Pancreas (tissue), 10 donors: ENCODE data around the gene RPS3A. TPM values are rescaled to one million over a fixed set of nuclear protein-coding genes. Genes with fewer than 3 reads are reported as not detected.
"Not testable (repeated sequence)": the region's sequence is repeated elsewhere in the genome, so short reads cannot be mapped to it uniquely, and the experiment has no call there.

Source experiments
- ATAC-seq, 4 donors: fragments of 200-7000 bp; cut with Tn5 transposase; one replicate each; pipeline versions ENCODE4 v1.8.0 to v1.9.1; 2020; ENCODE audit warnings: mild to moderate bottlenecking in 4 of 4, moderate library complexity in 4 of 4
- DNase-seq, 6 donors: peaks; one replicate each; pipeline ENCODE4 v3.0.0-alpha.2; 2020
- FAIRE-seq: peaks from 2 replicates; lab custom pipeline; 2012; peaks lifted over from hg19 to GRCh38; lab: Jason Lieb, UNC
- H3K27ac ChIP-seq, 4 donors: fragments of 200-600 bp; sonication (generic); 1 replicate in 3 of 4; 2 replicates in 1 of 4; pipeline versions ENCODE4 v1.5.0 to v1.8.0; 2020
- H3K27me3 ChIP-seq, 4 donors: fragments of 200-600 bp; one replicate each; pipeline ENCODE4 v1.8.0; 2021
- H3K36me3 ChIP-seq, 3 donors: fragments of 200-600 bp; sonication (generic) in 1 of 3; one replicate each; pipeline versions ENCODE4 v1.5.0 to v1.8.0; 2020 to 2021
- H3K4me1 ChIP-seq, 3 donors: fragments of 200-600 bp; one replicate each; pipeline ENCODE4 v1.8.0; 2021
- H3K4me3 ChIP-seq, 4 donors: fragments of 200-600 bp; sonication (generic) in 2 of 4; one replicate each; pipeline versions ENCODE4 v1.5.0 to v1.8.0; 2020 to 2021
- H3K9me3 ChIP-seq, 4 donors: fragments of 200-600 bp; one replicate each; pipeline ENCODE4 v1.8.0; 2021
- WGBS, 2 donors: extraction: QIAGEN DNeasy Blood & Tissue Kit; methylation state at CpG; one replicate each; pipeline ENCODE4 v1.1.7; 2013; 5-methylcytosine and 5-hydroxymethylcytosine counted together
- intact Hi-C, 3 donors: fragments of 100-400 bp; cut with DNase I; formaldehyde crosslinking; loops; one replicate each; pipeline versions ENCODE4 v1.11.1 to v1.14.2; 2022
- polyA plus RNA-seq, 2 donors: library from polyadenylated mRNA; stranded (reverse); fragments of 200-250 nt; gene quantifications; one replicate each; pipeline ENCODE4 v1.2.3, GENCODE V29; 2013
- total RNA-seq, 6 donors: library from RNA; stranded (reverse); fragmentation: NEBNext Ultra II Directional in 4 of 6; extraction: Animal tissue kit (Norgen Biotek cat#: 25700) in 4 of 6; gene quantifications; one replicate each; pipeline versions ENCODE4 v1.2.1 to v1.2.4, GENCODE V29; 2021 to 2023
- TF ChIP-seq, protein P1 (sequence below), 4 donors: fragments of 200-600 bp; sonication (generic) in 3 of 4; IDR thresholded peaks; one replicate each; pipeline versions ENCODE4 v1.5.0 to v1.8.0; 2021; ENCODE audit warnings: antibody characterized with exemption in 4 of 4
- donor health status: healthy with polysubstance abuse.
- donor health status: DM: no; HTN: no; CAD: no; lungs with moderate emphysema.
- donor health status: DM: no; HTN: no; CAD: no.
- donor health status: control.
- donor health status: control.
- donor health status: Bipolar disorder and iron deficiency.
- donor health status: DM: yes; HTN: yes; CAD: no.
- donor health status: DM: no; HTN: no; CAD: no.
- donor health status: DM: no; HTN: no; CAD: no.
- donor health status: DM: yes; HTN: yes; CAD: no.

Gene RPS3A
- total RNA-seq (1,000 to 10,000 TPM in 4 of 6 donors, 100 to 1,000 TPM in 2; 882 to 1,610 (median 1,401) TPM), polyA plus RNA-seq (1,000 to 10,000 TPM; 1,672 to 1,850 TPM)

GRCh38 chr4:151099229-151099975, at the start of gene RPS3A:
RPS3A (plus strand) TSS chr4:151099628; CDS start chr4:151099653, 25 bp downstream.
- Histone ChIP-seq H3K27me3 (no peaks in the 10 kb centered on the region), H3K36me3 (peaks cover 0 to 32% (median 17%) of the 10 kb centered on the region in 3 donors), H3K4me1 (peaks cover 10 to 16% (median 11%) of the 10 kb centered on the region in 3 donors), H3K27ac (peak within 1 kb of the TSS; percentile 80 to 86 (median 82)), H3K9me3 (no peaks in the 10 kb centered on the region), H3K4me3 (peak within 1 kb of the TSS; percentile 47 to 86 (median 74))
- ATAC-seq (peak; percentile 96 to 98 (median 97)), DNase-seq (peak; percentile 94 to 98 (median 94)), FAIRE-seq (peak; percentile 93)
- TF ChIP-seq, protein P1, sequence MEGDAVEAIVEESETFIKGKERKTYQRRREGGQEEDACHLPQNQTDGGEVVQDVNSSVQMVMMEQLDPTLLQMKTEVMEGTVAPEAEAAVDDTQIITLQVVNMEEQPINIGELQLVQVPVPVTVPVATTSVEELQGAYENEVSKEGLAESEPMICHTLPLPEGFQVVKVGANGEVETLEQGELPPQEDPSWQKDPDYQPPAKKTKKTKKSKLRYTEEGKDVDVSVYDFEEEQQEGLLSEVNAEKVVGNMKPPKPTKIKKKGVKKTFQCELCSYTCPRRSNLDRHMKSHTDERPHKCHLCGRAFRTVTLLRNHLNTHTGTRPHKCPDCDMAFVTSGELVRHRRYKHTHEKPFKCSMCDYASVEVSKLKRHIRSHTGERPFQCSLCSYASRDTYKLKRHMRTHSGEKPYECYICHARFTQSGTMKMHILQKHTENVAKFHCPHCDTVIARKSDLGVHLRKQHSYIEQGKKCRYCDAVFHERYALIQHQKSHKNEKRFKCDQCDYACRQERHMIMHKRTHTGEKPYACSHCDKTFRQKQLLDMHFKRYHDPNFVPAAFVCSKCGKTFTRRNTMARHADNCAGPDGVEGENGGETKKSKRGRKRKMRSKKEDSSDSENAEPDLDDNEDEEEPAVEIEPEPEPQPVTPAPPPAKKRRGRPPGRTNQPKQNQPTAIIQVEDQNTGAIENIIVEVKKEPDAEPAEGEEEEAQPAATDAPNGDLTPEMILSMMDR (IDR thresholded peaks at IDR 0.05) = peak; percentile 65 to 74 (median 70)
- 1% methylated on average over 69 of the region's 69 CpGs for WGBS, 2 donors
- intact Hi-C loops = no loop called here

DNA sequence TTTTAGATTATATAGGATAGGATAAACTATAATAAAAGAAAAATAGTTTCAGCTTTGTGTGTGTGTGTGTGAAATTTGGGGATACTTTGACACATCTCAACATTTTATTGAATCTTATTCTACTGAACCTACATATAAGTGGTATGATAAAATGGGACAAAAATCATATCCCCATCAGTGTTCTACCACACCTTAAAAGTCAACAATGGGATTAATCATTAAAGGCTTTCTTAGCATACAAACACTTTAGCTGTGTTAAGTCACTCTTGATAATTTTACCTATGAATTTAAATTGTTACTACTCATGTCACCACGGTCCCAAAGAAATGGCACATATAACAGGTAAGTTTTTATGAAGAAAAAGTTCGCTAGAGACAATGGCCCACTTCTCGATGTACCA, 46.6 kb upstream of the RPS3A start:
- Histone ChIP-seq H3K9me3 (no peaks in the 10 kb centered on the region), H3K27me3 (no peaks in the 10 kb centered on the region), H3K27ac (no peak overlapping the region), H3K4me3 (no peak overlapping the region), H3K4me1 (no peaks in the 10 kb centered on the region), H3K36me3 (no peaks in the 10 kb centered on the region)
- 76 to 78% methylated on average over 3 of the region's 3 CpGs for WGBS, 2 donors
- ATAC-seq (no peak), DNase-seq (no peak), FAIRE-seq (no peak)
- TF ChIP-seq, protein P1 (IDR thresholded peaks at IDR 0.05) = no peak
- intact Hi-C loops = no loop called here

- no peak for FAIRE-seq
- Histone ChIP-seq H3K27me3 (no peaks in the 10 kb centered on the region), H3K36me3 (no peaks in the 10 kb centered on the region), H3K9me3 (no peaks in the 10 kb centered on the region), H3K27ac (no peak overlapping the region), H3K4me1 (no peaks in the 10 kb centered on the region), H3K4me3 (no peak overlapping the region)
- TF ChIP-seq, protein P1 (IDR thresholded peaks at IDR 0.05) = no peak
- 11 to 33% methylated on average over 1 of the region's 1 CpG for WGBS, 2 donors
- no peak for DNase-seq
- intact Hi-C loops = no loop called here
- no peak for ATAC-seq
Measured at GRCh38 chr4:151055539-151055938, 43.9 kb upstream of the RPS3A start.

DNA sequence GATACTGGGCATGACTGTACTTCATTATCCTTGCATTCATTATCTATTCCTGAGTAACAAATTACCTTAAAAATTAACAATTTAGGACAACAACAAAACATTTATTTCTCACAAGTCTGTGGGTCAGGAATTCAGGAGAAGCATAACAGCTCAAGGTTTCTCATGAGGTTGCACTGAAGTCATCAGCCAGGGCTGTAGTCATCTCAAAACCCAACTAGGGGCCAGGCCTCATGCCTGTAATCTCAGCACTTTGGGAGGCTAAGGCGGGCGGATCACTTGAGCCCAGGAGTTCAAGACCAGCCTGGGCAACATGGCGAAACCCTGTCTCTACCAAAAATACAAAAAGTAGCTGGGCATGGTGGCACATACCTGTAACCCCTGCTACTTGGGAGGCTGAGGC, 36.3 kb upstream of the RPS3A start:
- H3K27ac ChIP-seq, ATAC-seq, DNase-seq, H3K27me3 ChIP-seq, H3K4me3 ChIP-seq, H3K9me3 ChIP-seq, H3K4me1 ChIP-seq, FAIRE-seq, H3K36me3 ChIP-seq, intact Hi-C loops: not testable (repeated sequence)
- 97 to 98% methylated on average over 3 of the region's 3 CpGs for WGBS, 2 donors

DNA sequence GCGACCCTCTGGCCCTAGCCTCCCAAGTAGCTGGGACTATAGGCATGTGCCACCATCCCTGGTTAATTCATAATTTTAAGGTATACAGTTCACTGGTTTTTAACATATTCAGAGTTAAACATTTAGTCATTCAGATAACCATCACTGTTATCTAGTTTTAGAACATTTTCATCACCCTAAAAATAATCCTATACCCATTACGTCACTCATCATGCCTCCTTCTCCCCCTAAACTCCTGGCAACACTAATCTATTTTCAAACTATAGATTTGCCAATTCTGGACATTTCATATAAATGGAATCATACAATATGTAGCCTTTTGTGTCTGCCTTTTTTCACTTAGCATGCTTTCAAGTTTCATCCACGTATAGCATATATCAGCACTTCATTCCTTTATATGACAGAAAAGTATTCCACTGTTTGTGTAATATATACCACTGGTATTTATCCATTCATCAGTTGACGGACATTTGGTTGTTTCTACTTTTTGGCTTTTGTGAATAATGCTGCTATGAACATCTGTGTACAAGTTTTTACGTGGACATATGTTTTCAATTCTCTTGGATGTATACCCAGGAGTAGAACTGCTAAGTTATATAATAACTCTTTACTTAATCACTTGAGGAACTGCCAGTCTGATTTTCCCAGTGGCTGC, 32.0 kb upstream of the RPS3A start:
- ATAC-seq (no peak), DNase-seq (no peak), FAIRE-seq (no peak)
- H3K4me3 ChIP-seq = no peak overlapping the region
- no peak overlapping the region for H3K27ac ChIP-seq
- H3K9me3 ChIP-seq = no peaks in the 10 kb centered on the region
- no peaks in the 10 kb centered on the region for H3K27me3 ChIP-seq
- TF ChIP-seq, protein P1 (IDR thresholded peaks at IDR 0.05) = no peak
- WGBS, 2 donors = 65 to 71% methylated on average over 5 of the region's 5 CpGs
- intact Hi-C loops = no loop called here
- no peaks in the 10 kb centered on the region for H3K36me3 ChIP-seq
- no peaks in the 10 kb centered on the region for H3K4me1 ChIP-seq
